H1 (cell line): ENCODE measurements around the gene PIK3R3.

Experiments used
- ATF2 ChIP-seq: IDR thresholded peaks from 2 replicates; pipeline ENCODE4 v1.6.1; 2012; ENCODE audit warnings: low read length, inconsistent platforms
- CTCF ChIP-seq, 3 experiments: IDR thresholded peaks; 1 replicate in 2 of 3; 2 replicates in 1 of 3; pipeline versions ENCODE4 v1.5.1 to v1.6.1; 2011; ENCODE audit warnings: low read length in 3 of 3, mild to moderate bottlenecking in 3 of 3, inconsistent platforms in 2 of 3, low read depth in 1 of 3, moderate library complexity in 1 of 3; ENCODE audit not compliant: insufficient read depth in 1 of 3; ENCODE audit errors: control extremely low read depth in 1 of 3
- FOSL1 ChIP-seq: IDR thresholded peaks from 2 replicates; pipeline ENCODE4 v1.6.1; 2011; ENCODE audit warnings: mild to moderate bottlenecking, low read depth, low read length, moderate library complexity; ENCODE audit not compliant: insufficient read depth
- POLR2A ChIP-seq, 2 experiments: IDR thresholded peaks; 1 replicate in 1 of 2; 2 replicates in 1 of 2; pipeline ENCODE4 v1.6.1; 2011; ENCODE audit warnings: low read depth in 2 of 2, low read length in 2 of 2, mild to moderate bottlenecking in 2 of 2; ENCODE audit errors: control extremely low read depth in 1 of 2
- POLR2AphosphoS5 ChIP-seq: IDR thresholded peaks from 2 replicates; pipeline ENCODE4 v1.6.1; 2011; ENCODE audit warnings: low read depth, low read length
- RAD21 ChIP-seq, 2 experiments: IDR thresholded peaks in 1 of 2; conservative IDR thresholded peaks in 1 of 2; 2 replicates each; pipeline ENCODE4 v1.6.1; 2011; ENCODE audit warnings: low read depth in 2 of 2, low read length in 2 of 2, improper control_type of control experiment in 1 of 2, inconsistent platforms in 1 of 2, mild to moderate bottlenecking in 1 of 2, moderate library complexity in 1 of 2
- RBBP5 ChIP-seq: IDR thresholded peaks from 2 replicates; pipeline ENCODE4 v1.7.1; 2012; ENCODE audit warnings: low read depth, mild to moderate bottlenecking, inconsistent platforms, low read length, moderate library complexity, borderline replicate concordance

- no peak for TF ChIP-seq RBBP5
- no peak for TF ChIP-seq CTCF (IDR thresholded peaks at IDR 0.05; ENCODE audit: control extremely low read depth in 1 of 3, insufficient read depth in 1 of 3, low read depth in 1 of 3, low read length in 3 of 3)
- TF ChIP-seq POLR2AphosphoS5 = no peak
- TF ChIP-seq POLR2A (IDR thresholded peaks at IDR 0.05; ENCODE audit: control extremely low read depth in 1 of 2, low read depth in 2 of 2, low read length in 2 of 2) = no peak
- TF ChIP-seq FOSL1 = no peak
- TF ChIP-seq ATF2 = no peak
- TF ChIP-seq RAD21 (IDR thresholded peaks at IDR 0.05 in 1 of 2, conservative IDR thresholded peaks at IDR 0.05 in 1 of 2; ENCODE audit: low read depth in 2 of 2, low read length in 2 of 2) = no peak
These were observed 92.8 kb downstream of the PIK3R3 start for GRCh38 chr1:46039571-46040052.
